Dermis blood vessel endothelial cell (primary cell): Measurements from ENCODE around the gene SH3BP4. TPM values are rescaled to one million over a fixed set of nuclear protein-coding genes. Genes with fewer than 3 reads are reported as not detected.

Source experiments
- DNase-seq: peaks from one replicate; pipeline ENCODE4 v3.0.0; 2010
- total RNA-seq: library from RNA; depleted of rRNA; stranded (reverse); fragments of >200 nt; gene quantifications from 2 replicates; pipeline ENCODE4 v1.2.3, GENCODE V29; 2014

Gene SH3BP4, protein sequence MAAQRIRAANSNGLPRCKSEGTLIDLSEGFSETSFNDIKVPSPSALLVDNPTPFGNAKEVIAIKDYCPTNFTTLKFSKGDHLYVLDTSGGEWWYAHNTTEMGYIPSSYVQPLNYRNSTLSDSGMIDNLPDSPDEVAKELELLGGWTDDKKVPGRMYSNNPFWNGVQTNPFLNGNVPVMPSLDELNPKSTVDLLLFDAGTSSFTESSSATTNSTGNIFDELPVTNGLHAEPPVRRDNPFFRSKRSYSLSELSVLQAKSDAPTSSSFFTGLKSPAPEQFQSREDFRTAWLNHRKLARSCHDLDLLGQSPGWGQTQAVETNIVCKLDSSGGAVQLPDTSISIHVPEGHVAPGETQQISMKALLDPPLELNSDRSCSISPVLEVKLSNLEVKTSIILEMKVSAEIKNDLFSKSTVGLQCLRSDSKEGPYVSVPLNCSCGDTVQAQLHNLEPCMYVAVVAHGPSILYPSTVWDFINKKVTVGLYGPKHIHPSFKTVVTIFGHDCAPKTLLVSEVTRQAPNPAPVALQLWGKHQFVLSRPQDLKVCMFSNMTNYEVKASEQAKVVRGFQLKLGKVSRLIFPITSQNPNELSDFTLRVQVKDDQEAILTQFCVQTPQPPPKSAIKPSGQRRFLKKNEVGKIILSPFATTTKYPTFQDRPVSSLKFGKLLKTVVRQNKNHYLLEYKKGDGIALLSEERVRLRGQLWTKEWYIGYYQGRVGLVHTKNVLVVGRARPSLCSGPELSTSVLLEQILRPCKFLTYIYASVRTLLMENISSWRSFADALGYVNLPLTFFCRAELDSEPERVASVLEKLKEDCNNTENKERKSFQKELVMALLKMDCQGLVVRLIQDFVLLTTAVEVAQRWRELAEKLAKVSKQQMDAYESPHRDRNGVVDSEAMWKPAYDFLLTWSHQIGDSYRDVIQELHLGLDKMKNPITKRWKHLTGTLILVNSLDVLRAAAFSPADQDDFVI
- 35.4 and 42.3 TPM in 2 replicates for total RNA-seq

DNA sequence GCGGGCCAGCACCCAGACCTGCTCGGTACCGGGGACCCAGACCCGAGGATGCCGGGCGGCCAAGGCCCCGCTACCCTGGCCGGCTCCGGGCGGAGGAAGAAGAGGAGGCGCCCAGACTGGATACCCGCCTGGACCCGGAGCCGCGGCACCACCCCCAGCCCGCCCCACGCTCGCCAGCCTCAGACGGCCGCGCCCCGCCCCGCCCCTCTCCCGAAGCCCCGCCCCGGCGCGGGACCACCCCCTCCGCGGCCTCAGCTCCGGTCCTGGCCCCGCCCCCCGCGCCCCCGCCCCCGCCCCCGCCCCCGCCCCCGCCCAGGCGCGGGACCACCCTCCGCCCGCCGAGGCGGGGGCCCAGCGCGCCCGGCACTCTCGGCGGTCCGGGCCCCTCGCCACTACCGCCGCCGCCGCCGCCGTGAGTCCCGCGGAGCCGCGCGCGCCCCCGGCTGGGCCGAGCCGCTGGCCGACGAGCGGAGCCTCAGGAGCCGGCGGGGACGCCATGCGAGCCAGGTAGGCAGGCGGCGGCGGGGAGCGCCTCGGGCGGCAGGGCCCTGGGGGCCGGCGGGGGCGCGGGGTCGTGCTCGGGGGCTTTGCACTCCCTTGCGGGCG is at the start of gene SH3BP4:
SH3BP4 (plus strand) TSS at position 354 of the 606 bp plus-strand sequence. CDS start 82,986 bp downstream, outside the sequence.
- peak; percentile 85 for DNase-seq

DNA sequence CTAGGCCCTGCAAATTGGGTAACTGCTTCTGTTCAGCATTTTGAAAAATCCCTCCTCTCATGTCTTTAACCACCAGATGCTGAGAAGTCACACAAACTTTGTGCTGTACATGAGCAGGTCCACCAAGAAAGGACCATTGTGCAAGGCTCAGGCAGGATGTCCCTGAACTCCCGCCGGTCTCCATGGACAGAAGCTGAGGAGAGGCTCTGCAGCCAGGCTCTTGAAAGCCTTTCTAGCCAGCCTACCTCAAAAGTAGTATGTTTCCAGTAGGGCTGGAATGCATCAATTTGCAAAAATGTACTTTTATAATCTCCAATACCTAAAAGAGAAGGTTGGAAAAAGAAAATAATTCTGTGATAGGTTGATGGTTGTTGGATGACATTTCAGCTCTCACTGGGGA is 47.0 kb upstream of the SH3BP4 start:
- no peak for DNase-seq

DNA sequence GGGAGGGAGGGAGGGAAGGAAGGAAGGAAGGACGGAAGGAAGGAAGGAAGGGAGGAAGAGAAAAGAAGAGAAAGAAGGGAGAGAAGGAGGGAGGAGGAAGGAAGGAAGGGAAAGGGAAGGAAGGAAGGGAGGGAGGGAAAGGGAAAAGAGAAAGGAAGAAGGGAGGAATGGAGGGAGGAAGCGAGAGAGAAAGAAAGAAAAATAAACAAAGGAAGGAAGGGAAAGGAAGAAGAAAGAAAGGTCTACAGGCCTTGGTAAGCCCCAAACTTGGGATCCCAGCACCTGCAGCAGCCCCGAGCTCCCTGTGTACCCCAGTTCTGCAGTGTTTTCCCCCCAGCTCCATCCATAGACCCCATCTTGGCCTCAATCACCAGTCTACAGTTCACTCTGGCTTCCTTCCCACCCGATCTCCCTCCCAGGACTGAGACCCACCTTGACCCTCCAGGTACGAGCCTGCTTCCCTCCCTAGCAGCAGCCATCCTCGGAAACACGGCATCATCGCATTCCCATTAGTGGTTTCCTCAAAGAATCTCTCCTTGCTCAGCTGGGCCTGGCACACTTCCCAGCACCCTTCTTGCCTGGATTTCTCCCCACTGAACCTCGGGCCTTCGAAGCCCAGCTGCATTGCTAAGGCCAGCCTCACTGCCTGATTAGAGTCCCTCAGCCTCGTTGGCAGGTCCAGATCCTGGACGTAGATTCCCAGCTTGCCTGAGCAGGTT is 46.1 kb upstream of the SH3BP4 start:
- DNase-seq: no peak

DNA sequence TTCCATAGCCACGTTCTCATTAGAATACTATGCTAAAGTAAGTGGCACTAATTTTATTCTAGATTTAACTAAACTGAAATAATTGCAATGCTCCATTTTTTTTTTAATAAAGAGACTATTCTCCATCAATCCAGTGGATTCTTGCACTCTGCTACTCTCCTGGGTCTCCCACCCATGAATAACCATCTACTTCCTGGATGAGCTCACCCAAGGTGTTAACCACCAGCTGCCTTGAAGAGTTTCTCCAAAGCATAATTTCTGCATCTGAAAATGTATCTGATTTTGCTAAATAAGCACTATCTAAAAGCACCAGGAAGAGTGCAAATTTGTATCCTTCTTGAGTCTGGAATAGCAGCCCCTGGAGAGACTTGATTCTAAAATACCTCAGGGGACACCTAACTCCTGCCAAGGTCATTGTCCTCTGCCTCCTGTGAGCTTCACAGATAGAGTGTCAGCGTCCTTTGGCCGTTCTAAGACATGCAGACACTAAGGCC is 41.6 kb upstream of the SH3BP4 start:
- DNase-seq: no peak

DNA sequence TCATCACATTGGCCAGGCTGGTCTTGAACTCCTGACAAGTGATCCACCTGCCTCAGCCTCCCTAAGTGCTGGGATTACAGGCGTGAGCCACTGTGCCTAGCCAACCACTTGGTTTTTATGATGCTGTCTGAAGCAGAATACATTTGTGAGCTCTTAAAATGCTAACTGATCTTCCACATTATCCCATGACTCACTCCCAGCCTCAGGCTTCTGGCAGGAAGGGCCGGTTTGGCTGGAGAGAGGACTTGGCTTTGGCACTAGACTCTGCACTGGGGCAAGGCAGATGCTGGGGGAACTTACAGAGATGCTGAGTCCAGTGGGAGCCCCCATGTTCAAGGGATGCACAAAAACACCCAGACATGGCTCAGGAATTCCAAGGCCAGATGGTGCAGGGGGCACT is 40.5 kb upstream of the SH3BP4 start:
- peak; percentile 18 for DNase-seq

DNA sequence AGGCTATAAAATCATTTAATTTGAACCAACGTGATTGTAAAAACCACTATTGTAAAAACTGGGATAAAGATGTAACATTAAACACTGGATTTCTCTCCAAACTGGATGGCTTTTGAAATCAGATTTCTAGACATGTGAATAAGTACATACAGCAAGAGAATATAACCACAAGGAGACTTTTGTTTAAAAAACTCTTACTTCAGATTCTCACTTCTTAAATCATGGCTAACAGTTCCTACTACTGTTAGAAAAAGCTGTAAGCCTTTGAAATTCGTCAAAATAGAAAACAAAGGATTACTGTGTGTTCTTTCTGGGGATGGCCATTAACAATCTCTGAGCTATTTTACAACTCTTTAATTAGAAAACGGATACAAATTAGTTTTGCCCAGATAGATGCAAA is 39.4 kb upstream of the SH3BP4 start:
- no peak for DNase-seq

DNA sequence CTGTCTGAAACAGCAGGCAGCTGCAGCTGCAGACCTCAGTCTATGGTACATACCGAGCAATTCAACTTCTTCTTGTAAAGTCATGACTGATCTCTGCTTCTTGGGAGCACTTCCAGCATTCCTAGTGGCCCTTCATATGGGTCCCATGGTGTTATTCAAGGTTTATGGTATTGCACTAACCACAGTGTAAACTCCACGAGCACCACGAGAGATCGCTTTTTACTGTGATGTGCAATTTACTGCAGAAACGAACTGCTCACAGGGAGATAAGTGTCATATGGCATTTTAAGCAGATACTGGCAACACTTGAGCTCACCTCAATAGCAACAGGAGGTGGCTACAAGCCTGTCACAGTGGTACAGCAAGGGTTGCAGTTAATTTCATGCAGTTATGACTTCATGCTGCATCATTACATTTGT is 38.6 kb upstream of the SH3BP4 start:
- no peak for DNase-seq

DNA sequence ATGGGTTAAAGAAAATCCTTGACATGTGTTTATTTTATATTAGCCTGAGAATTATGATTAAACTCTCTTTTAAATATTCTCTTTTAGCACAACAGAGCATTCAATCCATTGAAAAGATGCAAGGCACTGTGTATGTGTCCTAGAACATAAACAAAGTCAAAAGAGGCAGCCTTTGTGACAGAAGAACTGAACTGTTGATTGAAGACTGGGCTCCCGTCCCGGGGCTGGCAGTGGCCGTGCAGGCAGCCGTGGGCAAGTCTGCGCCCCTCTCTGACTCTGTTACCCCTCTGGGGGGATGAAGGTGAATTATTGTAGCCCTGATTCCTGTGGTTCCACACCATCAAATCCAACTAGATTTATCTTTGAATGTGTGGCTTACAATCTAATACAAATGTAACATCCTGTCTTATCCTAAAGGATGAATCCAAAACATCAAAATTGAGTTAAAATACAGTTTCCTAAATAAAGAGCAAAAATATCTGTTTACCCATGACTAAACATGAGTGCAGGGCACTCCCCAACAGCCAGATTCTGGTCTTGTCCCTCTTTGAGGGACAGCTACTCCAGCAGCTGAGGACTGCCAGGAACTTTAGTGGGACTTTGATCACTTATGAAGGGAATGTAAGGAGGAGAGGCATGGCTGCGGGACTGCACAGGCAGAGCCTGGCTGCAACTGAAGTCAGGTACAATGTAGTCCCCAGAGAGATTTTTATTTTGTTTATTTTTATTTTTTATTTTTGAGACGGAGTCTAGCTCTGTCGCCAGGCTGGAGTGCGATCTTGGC is 37.3 kb upstream of the SH3BP4 start:
- no peak for DNase-seq

DNA sequence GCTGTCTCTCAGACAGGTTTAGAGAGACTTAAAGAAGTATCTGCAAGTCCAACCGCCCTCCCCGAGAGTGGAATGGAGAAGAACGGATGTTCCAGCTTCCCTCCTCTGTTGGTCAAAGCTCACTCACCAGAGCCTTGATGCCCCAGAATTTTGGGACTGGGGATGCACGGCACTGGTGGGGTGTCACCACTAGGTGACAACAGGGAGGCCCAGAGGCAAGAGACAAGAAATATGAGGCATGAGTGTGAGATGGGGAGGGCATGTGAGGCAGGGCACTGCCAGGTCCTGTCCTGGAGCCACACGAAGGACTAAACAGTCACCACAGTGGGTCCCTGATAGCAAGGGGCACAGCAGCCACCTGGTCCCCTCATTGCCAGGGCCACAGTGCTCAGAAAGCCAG is 35.1 kb upstream of the SH3BP4 start:
- DNase-seq: no peak

DNA sequence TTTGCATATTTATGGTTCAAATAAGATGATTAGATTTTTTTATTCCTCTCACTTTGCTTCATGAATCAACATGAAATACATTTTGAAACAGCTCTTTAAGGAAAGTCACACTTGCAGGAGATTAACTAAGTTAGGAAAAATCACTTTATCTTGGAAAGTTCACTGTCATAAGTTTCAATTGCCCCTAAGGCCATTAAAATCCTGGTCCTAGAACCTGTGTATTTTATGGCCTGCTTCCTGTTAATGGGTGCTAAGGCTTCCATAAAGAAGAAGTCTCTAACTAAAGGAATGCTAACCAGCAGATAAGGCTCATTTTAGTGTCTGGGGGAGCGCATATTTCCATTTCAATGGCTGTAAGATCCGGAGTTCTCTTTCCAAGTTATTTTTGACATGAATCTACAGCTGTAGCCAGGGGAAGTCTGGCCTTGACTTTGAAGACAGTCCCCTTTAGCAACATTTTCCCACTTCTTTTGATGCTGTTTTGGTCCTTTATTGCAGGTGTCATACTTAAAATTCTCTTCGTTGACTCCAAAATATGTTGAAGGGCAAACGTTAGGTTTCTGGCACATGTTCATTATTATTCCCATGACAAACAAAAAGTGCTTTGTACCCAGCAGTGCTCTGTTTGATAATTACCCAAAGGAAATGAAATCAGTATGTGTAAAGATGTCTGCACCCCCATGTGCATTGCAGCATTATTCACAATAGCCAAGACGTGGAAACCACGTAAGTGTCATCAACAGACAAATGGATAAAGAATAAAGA is 34.4 kb upstream of the SH3BP4 start:
- DNase-seq: peak; percentile 11

DNA sequence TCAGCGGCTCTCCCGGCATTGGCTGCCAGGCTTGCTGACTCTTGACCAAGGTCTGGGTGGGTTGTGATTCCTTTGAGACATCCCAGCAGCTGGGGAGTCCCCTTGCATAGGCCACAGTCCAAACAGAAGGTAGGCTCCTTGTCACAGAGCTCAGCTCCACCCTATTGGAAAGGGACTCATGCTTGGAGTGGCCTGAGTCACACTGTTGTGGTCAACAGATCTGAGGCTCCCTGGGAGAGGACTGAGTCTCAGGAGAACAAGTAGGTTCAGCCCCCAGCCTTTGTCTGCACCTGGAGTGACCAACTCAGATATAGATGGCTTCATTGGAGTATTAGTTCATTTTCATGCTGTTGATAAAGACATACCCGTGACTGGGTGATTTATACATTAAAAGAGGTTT is 32.1 kb upstream of the SH3BP4 start:
- no peak for DNase-seq

DNA sequence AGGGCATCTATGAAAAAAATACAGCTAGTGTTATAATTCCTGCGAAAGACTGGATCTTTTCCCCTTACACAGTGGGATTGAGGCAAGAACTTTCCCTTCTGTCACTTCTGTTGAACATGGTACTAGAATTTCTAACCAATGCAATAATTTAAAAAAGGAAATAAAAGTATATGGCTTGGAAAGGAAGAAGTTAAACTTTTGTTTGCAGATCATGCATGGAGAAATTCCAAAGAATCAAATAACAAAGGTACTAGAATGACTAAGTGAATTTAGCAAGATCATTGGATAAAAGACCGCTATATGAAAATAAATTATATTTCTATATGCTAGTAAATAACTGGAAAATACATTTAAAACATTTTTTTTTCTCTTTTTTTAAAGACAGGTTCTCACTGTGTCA is 31.0 kb upstream of the SH3BP4 start:
- DNase-seq: no peak

DNA sequence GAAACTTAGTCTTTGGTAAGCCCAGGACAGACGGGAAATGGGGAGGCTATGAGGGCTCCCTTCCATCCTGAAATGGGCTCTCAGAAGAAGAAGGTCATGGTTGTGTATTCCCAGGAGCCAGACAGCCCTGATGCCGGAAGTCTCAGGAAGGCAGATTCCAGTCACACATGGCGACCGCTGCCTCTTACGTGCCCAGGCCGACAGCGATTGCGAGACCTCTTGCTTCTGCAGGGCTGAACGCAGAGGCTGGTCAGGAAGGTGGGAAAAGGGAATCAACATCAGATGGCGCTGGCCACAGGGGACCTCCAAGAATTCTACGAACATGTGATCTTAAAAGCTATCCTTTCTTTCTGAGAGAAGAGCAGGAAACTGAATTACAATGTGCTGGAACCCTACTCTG is 22.8 kb upstream of the SH3BP4 start:
- DNase-seq: no peak

DNA sequence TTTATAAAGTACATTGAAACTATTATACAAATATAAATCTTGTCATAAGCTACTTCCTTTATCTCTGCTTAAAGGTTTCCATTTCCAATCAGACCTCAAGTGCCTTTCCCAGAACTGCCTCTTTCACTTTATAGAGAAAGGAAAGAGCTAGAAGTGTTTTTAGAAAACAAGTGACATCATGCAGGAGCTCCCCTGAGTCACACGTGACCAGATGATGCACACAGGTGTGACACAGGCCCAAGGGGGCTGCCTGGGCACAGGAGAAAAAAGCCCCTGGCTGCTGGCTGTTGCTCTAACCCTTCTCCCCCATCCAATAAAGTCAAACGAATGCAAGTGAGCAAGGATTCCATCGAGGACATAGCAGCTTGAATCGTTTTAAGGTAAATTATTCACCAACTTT is 21.4 kb upstream of the SH3BP4 start:
- DNase-seq: no peak

DNA sequence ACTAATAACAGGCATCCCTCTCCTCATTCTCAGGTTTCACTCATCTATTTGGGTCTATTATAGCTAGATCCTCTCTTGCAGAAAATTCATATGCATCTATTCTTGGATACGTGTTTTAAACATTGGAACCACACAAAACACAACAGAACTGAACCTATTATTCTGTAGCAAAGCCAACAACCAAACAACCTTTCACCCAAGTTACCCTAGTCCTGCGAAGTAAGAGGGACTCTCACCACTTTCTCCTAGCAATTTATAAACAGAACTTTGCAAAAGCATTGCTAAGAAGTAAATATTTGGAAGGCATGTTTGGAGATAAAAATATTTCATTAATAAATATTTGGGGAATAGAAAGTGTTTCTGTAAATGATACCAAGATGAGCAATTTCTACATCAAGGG is 20.4 kb upstream of the SH3BP4 start:
- DNase-seq: no peak

DNA sequence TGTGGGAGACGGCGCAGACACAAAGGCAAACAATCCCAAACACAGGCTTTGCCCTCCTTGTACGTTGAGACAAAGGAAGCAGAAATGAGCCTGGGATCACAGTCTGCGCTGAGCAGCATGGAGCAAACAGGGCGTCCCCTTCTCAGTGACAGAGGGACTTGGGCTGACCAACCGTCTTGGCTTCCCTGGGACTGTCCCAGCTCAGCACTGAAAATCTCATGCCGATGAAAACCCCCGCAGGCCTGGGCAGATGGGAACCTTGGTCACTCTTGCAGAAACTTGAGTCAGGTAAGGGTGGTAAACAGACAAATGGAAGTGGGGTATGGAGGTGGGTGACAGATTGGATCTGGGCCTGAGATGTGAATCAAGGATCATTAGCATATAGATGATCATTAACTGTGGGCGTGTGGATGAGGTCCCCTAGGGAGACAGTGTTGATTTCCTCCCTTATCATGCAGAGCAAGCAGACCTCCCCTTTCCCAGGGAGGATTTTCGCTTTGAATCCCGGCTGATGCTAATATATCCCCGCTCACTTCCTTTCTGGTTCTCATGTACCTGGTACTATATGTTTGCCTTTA is 19.1 kb upstream of the SH3BP4 start:
- no peak for DNase-seq

DNA sequence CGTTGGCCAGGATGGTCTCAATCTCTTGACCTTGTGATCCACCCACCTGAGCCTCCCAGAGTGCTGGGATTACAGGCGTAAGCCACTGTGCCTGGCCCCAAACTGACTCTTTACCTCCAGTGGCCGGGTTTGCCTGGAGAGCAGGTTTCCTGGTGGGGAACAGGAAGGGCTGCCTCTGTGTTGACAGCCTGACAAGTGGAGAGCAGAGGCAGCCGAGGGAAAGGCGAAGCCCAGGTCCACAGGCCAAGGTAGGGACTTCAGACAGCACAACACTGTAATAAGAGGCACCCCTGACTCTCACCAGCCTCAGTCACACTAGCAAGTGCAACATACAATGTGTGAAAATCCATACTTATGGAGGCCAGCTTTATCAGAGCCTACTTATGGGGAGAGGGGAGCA is 16.5 kb upstream of the SH3BP4 start:
- no peak for DNase-seq

DNA sequence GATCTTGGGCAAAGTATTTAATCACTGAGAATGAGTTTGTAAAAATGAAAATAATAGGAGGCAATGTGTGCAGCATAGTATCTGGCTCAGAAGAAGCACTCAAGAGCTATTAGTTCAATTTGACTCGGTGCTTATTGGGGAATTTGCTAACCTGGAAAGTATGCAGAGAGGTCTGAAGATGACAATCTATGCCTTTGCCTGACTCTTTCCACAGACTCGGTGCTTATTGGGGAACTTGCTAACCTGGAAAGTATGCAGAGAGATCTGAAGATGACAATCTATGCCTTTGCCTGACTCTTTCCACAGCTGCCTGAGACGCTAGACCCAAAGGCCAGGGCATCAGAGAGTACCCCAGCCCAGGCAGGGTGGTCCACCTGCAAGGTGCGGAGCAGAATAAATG is 12.2 kb upstream of the SH3BP4 start:
- DNase-seq: no peak

DNA sequence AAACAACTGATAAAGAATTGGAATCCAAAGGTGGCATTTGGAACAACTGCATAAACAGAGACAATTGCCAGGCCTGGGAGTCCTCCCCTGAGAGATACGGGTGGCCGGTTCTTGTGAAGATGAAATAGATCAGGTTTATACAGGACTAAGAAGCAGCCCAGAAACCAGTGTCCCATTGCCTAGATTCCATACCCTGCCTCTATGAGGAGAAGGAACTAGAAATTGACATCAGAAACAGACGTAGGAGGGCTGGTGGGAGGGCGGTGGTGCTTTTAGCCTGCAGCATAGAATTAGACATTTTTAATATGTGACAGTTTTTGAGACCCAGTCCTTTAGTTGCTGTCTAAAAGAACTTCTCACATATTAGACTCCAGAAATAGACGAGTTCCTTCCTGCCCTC is 11.8 kb upstream of the SH3BP4 start:
- DNase-seq: no peak

DNA sequence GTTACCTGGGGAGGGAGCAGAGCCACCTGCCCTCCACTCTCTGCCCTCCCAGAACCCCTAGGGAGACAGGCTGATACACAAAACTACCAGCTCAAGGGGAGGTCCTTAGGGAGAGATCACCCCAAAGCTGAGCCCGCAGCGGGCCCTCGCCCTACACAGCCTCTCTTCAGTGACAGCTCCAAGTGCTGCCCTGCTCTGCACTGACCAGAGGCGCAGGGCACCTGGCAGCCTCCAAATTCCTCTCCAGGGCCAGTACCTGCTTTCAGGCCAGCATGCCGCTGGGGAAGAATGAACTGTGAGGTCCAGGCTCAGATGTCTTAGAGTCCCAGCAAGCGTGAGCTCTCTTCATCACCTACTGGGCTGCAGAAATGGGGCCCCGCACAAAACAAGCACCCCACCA is 11.3 kb upstream of the SH3BP4 start:
- DNase-seq: no peak
